NCI-H69 (cell line): ENCODE measurements around the gene PABPN1.

Experiments
- DNase-seq: peaks from one replicate; lab custom pipeline; 2025; lab: John Stamatoyannopoulos, UW

PABPN1 gene

GRCh38 chr14:23326491-23327332, 5.5 kb downstream of the PABPN1 start:
- no peak for DNase-seq

GRCh38 chr14:23327947-23328744, 6.9 kb downstream of the PABPN1 start:
- peak; percentile 78 for DNase-seq

- DNase-seq = no peak
Observed at GRCh38 chr14:23335623-23336022, 14.4 kb downstream of the PABPN1 start.

GRCh38 chr14:23339506-23340268, 18.4 kb downstream of the PABPN1 start:
- no peak for DNase-seq

- DNase-seq = no peak
Observed at GRCh38 chr14:23344481-23344880, 23.2 kb downstream of the PABPN1 start.

- no peak for DNase-seq
Observed at GRCh38 chr14:23345987-23346692, 24.9 kb downstream of the PABPN1 start.

- DNase-seq = no peak
Observed at GRCh38 chr14:23346693-23347405, 25.6 kb downstream of the PABPN1 start.

GRCh38 chr14:23347406-23348296, 26.4 kb downstream of the PABPN1 start:
- no peak for DNase-seq

- DNase-seq = no peak
Observed at GRCh38 chr14:23348297-23348655, 27.0 kb downstream of the PABPN1 start.

GRCh38 chr14:23349156-23349845, 28.0 kb downstream of the PABPN1 start:
- no peak for DNase-seq

- peak; percentile 46 for DNase-seq
Observed at GRCh38 chr14:23351681-23352505, 30.6 kb downstream of the PABPN1 start.

- peak; percentile 71 for DNase-seq
Observed at GRCh38 chr14:23352506-23353432, 31.5 kb downstream of the PABPN1 start, which contains the start of gene SLC22A17. TSS of gene SLC22A17 (minus strand) at chr14:23352887.

- no peak for DNase-seq
Observed at GRCh38 chr14:23353433-23353780, 32.1 kb downstream of the PABPN1 start.

- no peak for DNase-seq
Observed at GRCh38 chr14:23354990-23355389, 33.7 kb downstream of the PABPN1 start.

- no peak for DNase-seq
Observed at GRCh38 chr14:23355871-23356435, 34.7 kb downstream of the PABPN1 start.

GRCh38 chr14:23356662-23357061, 35.4 kb downstream of the PABPN1 start:
- DNase-seq = no peak

GRCh38 chr14:23357261-23357660, 36.0 kb downstream of the PABPN1 start:
- DNase-seq = no peak
